Inflammatory macrophage (primary cell): ENCODE measurements around the gene KIF12.
"Not testable (repeated sequence)": the region's sequence is repeated elsewhere in the genome, so short reads cannot be mapped to it uniquely, and the experiment has no call there.

Experiments
- DNase-seq, 2 donors: peaks; one replicate each; pipeline ENCODE4 v3.0.0-alpha.2; 2020 to 2022
- total RNA-seq, 18 experiments: gene quantifications; one replicate each; lab custom pipeline; 2026; ENCODE audit warnings: mixed read lengths in 6 of 18, inconsistent platforms in 2 of 18; lab: John Stamatoyannopoulos, UW

The KIF12 gene
- total RNA-seq, result 0 to 0.08 (median 0) reads per million in 18 experiments

DNA sequence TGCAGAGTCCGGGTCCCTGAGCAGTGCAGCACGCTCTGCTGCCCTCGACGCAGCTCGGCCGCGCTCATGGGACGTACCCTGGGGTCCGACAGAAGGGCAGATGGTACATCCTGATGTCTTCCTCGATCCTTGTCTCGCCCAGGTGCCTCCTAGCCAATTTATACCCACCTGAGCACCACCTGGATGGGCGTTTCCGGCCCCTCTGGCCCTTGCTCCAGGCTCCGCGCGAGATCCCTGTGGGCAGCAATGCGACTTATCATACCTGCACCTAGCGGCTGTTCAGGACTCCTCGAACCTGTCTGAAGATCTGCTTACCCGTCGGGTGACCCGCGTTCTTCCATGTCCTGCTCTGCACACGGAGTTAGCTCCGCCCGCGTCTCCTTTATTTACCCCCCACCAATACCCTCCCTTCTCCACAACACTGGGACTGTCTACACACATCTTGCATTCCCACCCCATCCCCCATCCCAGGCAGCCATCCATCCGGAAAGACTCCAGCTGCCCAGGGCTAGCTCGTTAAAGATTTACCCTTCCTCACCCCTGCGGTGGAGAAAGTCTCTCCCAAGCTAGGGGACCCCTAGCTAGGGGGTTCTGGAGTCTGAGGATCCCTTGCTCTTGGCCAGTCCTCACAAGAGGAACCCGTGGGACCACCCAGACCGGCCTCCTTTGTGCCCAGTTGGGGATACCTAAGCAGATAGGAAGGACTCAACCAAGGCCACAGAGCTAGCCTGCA, at the start of gene KIF12:
TSS of gene KIF12 (minus strand) at position 357 of the 733 bp plus-strand sequence. CDS start at position 341, 16 bp downstream.
- DNase-seq, result no peak

DNA sequence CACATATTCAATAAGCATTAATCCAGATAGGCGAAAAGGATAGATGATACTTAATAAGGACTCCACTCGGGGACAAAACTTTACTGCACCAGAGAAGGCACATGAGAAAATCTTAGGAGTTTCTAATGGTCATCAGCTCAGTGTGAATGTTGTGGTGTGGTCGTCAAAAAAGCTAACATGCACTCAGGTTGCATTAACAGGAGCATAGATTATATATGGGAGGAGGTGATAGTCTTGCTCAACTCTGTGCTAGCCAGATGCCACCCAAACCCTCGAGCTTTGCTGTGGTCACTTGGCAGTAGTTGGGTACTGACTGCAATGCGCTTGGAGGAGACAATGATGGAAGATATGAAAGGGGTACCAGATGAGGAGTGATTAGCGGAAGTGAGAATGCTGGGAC, 47.6 kb upstream of the KIF12 start:
- no peak for DNase-seq

- no peak for DNase-seq
Measured at GRCh38 chr9:114143234-114143633, 44.1 kb upstream of the KIF12 start.

- no peak for DNase-seq
Measured at GRCh38 chr9:114141553-114142402, 42.7 kb upstream of the KIF12 start.

DNA sequence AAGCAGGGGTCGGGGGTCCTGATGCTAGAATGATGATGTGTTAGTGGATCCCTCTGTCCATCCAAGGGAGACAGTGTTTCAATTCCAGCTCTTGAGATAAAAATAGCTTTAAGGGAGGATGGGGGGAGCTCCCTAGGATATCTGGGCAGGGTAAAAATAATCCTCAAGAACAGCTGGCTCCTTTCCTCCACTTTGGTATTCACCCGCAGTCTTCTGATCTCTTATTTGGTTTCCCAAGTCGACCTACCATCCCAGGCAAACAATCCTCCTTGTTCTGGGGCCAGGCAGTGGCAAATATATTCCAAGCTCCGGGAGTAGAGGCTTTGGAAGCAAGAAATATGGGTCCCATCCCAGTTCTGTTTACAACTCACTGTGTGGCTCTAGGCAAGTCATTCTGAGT, 41.8 kb upstream of the KIF12 start:
- DNase-seq, result no peak

DNA sequence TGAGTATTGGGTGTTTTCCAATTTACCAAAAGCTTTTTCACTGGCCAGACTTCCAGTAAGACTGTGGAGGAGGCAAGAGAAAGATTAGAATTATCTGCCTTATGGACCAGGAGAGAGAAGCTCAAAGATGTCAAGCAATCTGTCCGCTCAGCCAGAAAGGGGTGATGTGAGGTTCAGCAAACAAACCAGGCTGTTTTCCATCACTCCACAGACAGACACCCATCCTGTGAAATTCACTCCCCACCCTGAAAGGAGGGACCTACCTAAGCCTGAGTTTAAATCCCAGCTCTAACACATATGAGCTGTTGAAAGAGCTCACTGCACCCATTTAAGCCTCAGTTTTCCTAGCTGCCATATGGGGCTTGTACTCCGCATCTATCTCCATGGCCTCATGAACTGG, 41.3 kb upstream of the KIF12 start:
- DNase-seq, result no peak

GRCh38 chr9:114139071-114139470, 40.0 kb upstream of the KIF12 start:
- DNase-seq, result no peak

GRCh38 chr9:114138552-114138971, 39.5 kb upstream of the KIF12 start:
- no peak for DNase-seq

DNA sequence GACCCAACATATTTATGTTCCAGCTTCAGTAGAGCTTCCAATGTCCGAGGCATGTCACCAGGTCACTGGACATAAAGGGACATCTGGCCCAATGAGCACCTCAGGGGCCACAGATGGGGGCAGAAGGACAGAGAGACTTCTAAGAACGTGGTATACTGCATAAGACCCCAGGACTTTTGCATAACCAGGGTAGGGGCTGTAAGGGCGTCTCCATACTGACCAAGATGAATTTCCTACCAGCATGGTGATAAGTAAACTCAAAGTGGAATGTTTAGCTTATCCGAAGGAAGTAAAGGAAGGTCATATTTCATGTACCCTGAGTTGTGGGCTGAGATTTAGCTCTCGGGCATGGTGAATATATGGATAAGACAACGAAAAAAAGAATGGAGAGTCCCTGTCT, 38.7 kb upstream of the KIF12 start:
- DNase-seq, result no peak

- no peak for DNase-seq
Measured at GRCh38 chr9:114134827-114135396, 35.8 kb upstream of the KIF12 start.

DNA sequence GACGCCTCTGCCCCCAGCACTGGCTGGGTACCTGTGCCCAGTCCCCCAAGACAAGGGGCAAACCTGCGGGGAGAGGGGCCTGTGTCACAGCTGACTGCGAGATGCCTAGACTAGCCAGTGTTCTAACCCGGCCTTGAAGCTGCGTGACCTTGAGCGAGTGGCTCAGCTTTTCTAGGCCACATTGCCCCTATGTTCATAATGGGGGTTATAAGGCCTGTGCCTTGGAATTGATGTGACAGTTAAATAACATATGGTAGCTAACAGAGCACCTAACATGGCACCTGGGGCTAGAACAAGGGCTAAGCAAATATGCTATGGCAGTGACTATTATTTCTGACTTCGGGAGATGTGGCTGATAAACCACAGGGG, 33.4 kb upstream of the KIF12 start:
- no peak for DNase-seq

- DNase-seq, result no peak
Measured at GRCh38 chr9:114131808-114132549, 32.9 kb upstream of the KIF12 start.

- DNase-seq, result no peak
Measured at GRCh38 chr9:114130624-114131277, 31.7 kb upstream of the KIF12 start.

GRCh38 chr9:114130141-114130540, 31.0 kb upstream of the KIF12 start:
- no peak for DNase-seq

DNA sequence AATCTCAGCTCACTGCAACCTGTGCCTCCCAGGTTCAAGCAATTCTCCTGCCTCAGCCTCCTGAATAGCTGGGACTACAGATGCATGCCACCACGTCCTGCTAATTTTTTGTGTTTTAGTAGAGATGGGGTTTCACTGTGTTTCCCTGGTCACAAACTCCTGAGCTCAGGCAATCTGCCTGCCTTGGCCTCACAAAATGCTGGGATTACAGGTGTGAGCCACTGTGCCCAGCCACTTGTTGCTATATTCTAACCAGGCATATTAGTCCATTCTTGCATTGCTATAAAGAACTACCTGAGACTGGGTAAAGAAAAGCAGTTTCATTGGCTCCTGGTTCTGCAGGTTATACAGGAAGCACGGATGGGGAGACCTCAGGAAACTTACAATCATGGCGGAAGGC, 29.7 kb upstream of the KIF12 start:
- DNase-seq, result not testable (repeated sequence)

DNA sequence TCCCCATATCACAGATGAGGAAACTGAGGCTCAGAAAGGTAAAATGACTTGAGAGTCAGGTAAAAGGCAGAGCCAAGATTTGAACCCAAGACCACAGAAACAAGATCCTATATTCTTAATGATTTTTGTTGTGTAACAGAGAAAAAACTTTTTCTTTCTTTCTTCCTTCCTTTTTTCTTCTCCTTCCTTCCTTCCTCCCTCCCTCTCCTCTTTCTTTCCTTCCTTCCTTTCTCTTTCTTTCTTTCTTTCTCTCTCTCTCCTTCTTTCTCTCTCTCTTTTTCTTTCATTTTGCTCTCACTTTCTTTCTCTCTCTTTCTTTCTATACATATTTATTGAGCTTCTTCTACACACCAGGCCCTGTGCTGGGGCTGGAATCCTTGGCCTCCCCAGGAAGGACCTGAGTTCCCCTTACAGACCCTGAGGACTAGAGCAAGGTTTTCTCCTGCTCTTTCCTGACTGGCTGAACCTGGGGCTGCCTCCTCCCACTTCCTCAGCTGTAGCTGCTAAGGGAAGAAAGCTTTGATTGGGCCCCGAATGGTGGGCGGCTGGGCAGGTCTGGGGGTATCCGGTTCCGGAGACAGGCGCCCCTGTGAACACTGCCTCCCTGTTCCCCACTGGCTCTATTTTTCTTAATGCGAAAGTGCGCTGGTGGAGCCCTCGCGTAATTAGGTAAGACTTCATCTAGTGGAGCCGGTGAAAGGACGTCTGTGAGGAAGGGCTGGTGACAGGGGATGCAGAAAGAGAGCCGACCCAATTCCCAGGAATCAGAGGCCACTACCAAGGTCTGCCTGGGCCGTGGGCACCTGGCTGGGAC, 27.4 kb upstream of the KIF12 start:
- no peak for DNase-seq

DNA sequence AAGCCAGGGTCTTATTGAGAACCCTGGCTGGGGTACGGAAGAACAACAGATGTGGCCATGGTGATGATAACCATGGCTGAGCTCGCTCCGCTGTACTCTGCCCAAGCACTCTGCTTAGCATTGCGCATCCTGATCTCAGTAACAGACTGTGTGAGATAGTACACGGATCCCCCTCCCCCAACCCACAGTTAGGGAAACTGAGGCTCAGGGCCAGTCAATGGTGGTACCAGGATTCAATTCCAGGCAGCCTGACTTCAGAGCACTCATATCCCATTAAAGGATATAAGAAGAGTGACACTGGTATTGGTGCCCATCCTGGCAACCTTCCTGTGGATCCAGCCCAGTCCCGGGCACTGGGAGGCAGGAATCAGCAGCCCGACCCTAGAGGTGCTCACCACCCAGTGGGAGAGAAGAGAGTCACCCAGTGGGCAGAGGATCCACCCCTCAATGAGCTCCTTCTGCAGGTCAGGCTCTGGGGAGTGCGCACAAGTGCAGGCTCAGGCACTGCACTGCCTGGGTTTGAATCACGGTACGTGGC, 26.5 kb upstream of the KIF12 start:
- DNase-seq, result no peak

DNA sequence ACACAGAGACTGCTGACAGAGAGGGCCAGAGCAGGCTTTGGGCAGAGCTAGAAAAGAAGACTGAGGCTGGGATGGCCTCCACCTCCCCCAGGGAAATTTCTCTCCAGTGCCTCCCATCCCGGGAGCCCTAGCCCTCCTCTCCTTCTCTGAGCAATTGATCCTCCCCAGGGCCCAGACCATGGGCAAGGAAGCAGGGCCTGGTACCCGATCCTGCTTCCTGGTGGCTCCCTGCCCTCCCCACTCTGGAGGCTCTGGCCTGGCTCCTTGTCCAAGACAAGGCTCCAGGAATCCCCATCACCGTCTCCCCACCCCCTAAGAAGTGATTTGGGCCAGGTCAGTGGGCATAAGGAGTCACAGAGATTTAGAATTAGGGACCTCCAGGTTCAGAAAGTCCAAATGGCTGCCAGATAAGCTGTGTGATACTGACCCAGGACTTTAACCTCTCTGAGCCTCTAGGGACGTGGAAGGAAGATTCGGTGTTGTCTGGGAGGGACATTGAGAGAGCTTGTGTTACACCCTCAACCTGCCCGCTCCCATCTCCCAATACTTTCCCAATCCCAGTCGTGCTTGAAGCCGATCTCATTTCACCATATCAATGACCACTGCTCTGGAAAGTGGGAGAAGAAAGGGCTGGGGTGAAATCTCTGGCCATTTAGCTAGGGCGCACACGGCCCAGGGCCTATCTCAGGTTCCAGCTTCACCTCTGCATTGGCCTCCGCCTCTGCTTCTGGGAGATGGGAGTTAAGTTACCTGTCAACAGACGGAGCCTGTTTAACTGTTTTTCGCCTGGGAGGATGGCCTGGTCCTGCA, 25.8 kb upstream of the KIF12 start:
- DNase-seq, result no peak

DNA sequence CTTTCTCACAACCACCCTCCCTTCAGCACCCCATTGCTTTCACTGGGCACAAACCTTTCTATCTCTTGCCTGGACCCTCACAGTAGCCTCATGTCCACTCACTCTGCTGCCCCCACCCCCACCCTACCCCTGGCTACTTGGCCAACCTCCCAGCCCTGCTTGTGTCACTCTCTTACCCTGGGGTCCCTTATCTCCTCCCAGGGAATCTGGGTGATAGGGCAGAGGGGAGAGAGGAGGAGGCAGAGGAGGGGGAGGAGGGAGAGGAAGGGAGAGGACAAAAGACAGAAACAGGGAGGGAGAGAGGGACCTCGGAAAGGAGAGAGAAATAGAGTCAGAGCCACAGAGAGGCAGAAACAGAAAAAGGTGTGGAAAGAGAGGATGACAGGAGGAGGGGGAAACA, 25.0 kb upstream of the KIF12 start:
- DNase-seq, result no peak
